Activated CD4-positive, alpha-beta T cell treated with anti-CD3 and anti-CD28 coated beads, Interleukin-2, Interleukin-6, amounts not matched to agents 100 ng/mL and 50 ng/mL, durations not matched to agents 16 hours and 8 hours (primary cell): ENCODE measurements around the gene KBTBD12.
"Not testable (repeated sequence)": the region's sequence is repeated elsewhere in the genome, so short reads cannot be mapped to it uniquely, and the experiment has no call there.

Source experiments
- DNase-seq: peaks from one replicate; pipeline ENCODE4 v3.0.0-alpha.2; 2020

Gene KBTBD12

DNA sequence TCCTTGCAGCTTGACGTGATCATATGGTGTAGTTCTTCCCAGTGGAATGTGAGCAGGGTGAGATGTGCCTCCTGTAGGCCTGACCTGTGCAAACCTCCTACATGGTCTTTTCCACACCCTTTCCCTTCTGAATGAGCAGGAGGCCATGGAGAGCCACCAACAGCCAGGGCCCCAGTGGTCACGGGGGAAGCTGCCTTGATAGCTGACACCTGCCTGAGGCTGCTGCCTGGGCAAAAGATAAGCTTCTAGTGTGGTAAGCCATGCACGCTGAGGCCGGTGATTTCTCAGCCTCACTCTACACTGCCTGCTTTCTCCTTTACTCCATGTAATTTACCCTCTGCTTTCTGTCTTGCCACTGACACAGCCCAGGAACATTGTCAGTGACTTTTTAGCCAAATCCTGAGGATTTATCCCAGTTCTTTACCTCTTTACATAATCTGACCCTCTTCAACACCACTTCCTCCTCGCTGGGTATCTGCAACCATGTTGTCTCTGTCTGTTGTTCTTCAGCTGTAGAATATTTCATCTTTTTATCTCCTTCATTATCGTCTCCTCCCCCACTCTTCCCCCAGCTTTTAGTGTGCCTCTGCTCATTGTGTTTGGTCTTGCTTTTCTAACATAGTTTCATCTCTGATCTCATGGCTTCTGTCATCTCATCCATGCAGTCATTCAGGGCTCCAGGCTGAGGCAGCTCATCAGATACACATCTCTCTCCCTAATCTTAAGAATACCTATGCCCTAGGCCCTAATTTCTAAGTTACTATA, 11.2 kb upstream of the KBTBD12 start:
- DNase-seq: no peak

DNA sequence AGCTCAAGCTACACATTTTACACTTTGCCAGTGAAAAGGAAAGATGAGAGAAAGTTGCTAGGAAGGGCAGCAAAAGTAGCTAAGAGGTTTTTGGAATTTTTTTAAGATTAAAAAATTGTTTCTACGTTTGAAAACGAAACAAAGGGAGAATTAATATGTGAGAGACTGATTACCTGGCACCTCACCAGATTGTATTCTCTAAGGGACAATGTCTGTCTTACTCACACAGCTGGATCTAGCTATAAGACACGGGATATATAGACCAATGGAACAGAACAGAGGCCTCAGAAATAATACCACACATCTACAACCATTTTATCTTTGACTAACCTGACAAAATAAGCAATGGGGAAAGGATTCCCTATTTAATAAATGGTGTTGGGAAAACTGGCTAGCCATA, 9.5 kb upstream of the KBTBD12 start:
- DNase-seq: no peak

GRCh38 chr3:127906653-127907052, 8.4 kb upstream of the KBTBD12 start:
- DNase-seq: not testable (repeated sequence)

- DNase-seq: no peak
These were observed 6.8 kb upstream of the KBTBD12 start for GRCh38 chr3:127908202-127908601.

DNA sequence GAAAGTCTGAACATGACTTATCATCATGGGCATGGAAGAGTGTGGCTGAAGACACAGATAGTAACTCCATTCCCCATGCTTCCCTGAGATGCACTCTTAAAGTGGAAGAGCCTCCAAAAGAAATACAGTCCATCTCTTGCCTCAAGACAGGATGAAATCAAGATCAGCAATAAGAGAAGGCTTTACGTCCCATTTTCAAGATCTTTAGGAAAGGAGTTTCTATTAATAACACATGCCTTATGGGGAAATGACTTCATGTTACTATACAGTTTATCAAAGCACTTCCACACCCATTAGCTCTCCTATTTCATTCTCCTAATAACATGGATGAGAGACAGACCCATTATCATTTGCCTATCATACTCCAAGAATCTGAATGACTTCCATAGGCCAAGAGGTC, 6.1 kb upstream of the KBTBD12 start:
- DNase-seq: no peak

- no peak for DNase-seq
These were observed 5.4 kb upstream of the KBTBD12 start for GRCh38 chr3:127909646-127910045.

- no peak for DNase-seq
These were observed 3.6 kb upstream of the KBTBD12 start for GRCh38 chr3:127911421-127911931.

DNA sequence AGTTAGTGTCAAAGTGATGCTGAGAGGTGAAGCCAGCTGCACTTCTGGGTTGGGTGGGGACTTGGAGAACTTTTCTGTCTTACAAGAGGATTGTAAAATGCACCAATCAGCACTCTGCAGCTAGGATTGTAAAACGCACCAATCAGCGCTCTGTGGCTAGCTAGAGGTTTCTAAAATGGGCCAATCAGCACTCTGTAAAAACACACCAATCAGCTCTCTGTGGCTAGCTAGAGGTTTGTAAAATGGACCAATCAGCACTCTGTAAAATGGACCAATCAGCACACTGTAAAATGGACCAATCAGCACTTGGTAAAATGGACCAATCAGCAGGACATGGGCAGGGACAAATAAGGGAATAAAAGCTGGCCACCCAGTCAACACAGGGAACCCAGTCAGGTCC, 1.2 kb upstream of the KBTBD12 start:
- not testable (repeated sequence) for DNase-seq

GRCh38 chr3:127914584-127914983, 448 bp upstream of the KBTBD12 start:
- DNase-seq: no peak

GRCh38 chr3:127915937-127916493, 983 bp downstream of the KBTBD12 start:
- DNase-seq: no peak

DNA sequence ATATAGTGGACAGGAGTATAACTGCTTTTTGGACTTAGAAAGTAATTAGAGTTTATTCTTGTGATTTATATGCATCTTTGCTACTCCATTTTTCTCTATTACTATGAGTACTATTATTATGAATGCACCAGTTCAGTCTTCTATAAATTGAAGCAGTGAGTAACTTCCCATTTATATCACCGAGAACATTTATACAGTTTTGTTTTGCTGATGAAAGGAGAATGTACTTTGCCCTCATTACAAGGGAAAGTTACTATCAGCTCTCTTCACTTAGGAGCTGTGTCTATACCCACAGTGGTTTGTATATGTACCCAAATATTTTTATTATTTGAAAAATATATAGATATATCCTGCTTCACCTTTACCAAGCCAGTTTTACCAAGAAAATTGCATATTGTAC, 5.7 kb downstream of the KBTBD12 start:
- DNase-seq: no peak

GRCh38 chr3:127923611-127924010, 8.6 kb downstream of the KBTBD12 start:
- DNase-seq: no peak

- DNase-seq: no peak
These were observed 10.4 kb downstream of the KBTBD12 start for GRCh38 chr3:127925384-127925783.

- no peak for DNase-seq
These were observed 13.0 kb downstream of the KBTBD12 start for GRCh38 chr3:127927829-127928604.

- no peak for DNase-seq
These were observed 14.9 kb downstream of the KBTBD12 start for GRCh38 chr3:127929818-127930413.

DNA sequence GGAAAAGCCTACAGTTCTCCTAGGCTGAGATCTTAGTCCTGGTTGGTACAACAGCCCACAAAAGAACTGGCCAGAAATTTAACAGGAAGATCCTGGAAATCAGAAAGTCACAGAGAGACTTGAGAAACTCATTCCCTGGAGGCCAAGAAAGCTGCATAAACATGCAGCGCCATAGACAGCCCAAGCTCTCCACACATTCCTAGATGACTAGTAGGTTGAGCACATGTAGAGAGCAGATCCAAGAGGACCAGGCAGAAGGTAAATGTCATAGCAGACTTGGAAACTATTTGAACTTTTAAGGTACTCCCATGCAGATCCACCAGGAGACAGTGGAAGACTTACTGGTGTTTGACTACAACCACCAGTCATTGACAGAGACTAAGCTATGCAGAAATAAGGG, 18.4 kb downstream of the KBTBD12 start:
- no peak for DNase-seq

- DNase-seq: no peak
These were observed 23.8 kb downstream of the KBTBD12 start for GRCh38 chr3:127938800-127939199.

DNA sequence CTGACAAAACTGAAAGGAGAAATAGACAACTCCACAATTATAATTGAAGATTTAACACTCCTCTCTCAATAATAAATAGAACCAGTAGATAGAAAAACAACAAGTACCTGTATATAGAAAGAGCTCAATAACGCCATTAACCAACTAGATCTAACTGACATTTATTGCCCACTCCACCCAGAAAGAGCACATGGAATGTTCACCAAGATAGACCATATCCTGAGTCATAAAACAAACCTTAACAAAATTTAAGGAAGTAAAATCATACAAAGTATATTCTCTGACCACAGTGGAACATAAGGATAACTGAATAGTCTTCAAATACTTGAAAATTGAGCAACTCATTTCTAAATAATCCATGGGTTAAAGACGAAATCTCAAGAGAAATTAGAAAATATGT, 25.1 kb downstream of the KBTBD12 start:
- no peak for DNase-seq

GRCh38 chr3:127942613-127943012, 27.6 kb downstream of the KBTBD12 start:
- no peak for DNase-seq

- DNase-seq: no peak
These were observed 33.2 kb downstream of the KBTBD12 start for GRCh38 chr3:127948211-127948610.

DNA sequence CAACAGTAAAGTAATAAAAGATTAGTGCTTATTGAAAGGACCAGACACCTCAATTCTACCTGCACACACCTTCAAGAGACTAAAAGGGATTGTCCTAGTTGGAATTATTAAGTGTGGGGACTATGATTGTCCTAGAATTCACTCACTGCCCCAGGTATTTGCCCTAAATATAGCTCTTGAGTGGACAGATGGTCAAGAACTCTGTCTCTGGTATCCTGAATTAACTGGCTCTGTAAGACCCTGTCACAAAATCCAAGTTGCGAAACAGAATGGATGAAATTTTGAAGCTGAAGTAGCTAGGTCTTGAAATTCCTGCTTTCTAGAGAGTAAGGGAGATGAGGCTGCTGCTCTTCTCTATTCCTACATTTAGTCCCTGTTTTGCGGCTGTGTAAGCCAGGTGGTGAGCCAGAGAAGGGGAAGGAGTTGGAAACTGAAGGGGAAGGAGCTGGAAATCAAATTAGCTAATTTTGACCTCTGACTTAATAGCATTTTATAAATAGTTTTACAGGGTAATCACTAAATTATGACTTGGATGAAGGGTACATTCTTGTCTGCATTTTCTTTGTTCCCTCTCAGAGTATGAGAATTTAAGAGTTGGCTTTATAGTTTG, 34.5 kb downstream of the KBTBD12 start:
- no peak for DNase-seq

DNA sequence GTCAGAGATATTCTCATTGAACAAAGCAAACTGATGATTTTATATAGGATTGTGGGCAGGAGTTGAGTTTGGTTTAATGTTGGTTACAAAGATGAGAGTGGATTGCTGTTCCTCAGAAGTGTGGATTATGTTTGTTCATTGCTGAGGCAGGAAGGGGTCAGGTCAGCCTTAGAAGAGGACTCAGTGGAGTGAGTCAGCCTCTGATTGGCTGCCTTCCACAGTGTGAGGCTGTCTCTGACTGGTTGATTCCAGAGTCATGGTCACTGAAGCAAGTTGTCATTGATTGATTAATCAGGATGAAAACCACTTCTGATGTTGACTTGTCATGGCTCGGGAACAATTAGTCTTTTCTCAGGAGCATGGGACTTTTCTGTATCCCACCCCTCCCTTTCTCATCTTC, 36.2 kb downstream of the KBTBD12 start:
- no peak for DNase-seq
